GM23338 (cell line): ENCODE measurements around the gene GAREM2. TPM values are rescaled to one million over a fixed set of nuclear protein-coding genes. Genes with fewer than 3 reads are reported as not detected.

Experiments
- ATAC-seq: fragments of 200-7000 bp; cut with Tn5 transposase; 3 replicates; pipeline ENCODE4 v1.9.1; 2020
- DNase-seq: peaks from one replicate; pipeline ENCODE4 v3.0.0-alpha.2; 2015; ENCODE audit warnings: low spot score
- H2AFZ ChIP-seq: fragments of 200-600 bp; sonication (generic); 2 replicates; pipeline ENCODE4 v1.8.0; 2016; ENCODE audit warnings: antibody characterized with exemption, mild to moderate bottlenecking, moderate library complexity
- H3F3A ChIP-seq: fragments of 200-600 bp; sonication (generic); replicated peaks from 2 replicates; pipeline ENCODE4 v1.8.0; 2017; ENCODE audit warnings: antibody characterized with exemption, mixed run types, low read depth
- H3K27ac ChIP-seq: fragments of 200-600 bp; sonication (generic); 2 replicates; pipeline ENCODE4 v1.6.1; 2016; ENCODE audit warnings: low read depth
- H3K27me3 ChIP-seq: fragments of 200-600 bp; sonication (generic); 2 replicates; pipeline ENCODE4 v1.8.0; 2016; ENCODE audit warnings: mild to moderate bottlenecking, mixed run types, moderate library complexity; ENCODE audit not compliant: insufficient read depth
- H3K36me3 ChIP-seq: fragments of 200-600 bp; sonication (generic); 2 replicates; pipeline ENCODE4 v1.8.0; 2016; ENCODE audit warnings: mild to moderate bottlenecking; ENCODE audit not compliant: insufficient read depth
- H3K4me1 ChIP-seq: fragments of 200-600 bp; sonication (generic); 2 replicates; pipeline ENCODE4 v1.8.0; 2016; ENCODE audit warnings: mild to moderate bottlenecking, moderate library complexity; ENCODE audit not compliant: insufficient read depth
- H3K4me2 ChIP-seq: fragments of 200-600 bp; sonication (generic); 2 replicates; pipeline ENCODE4 v1.7.1; 2017; ENCODE audit warnings: mixed run types
- H3K4me3 ChIP-seq: fragments of 200-600 bp; sonication (generic); 2 replicates; pipeline ENCODE4 v1.6.1; 2016; ENCODE audit warnings: mixed run types
- H3K79me2 ChIP-seq: fragments of 200-600 bp; sonication (generic); replicated peaks from 2 replicates; pipeline ENCODE4 v1.8.0; 2017; ENCODE audit warnings: mild to moderate bottlenecking; ENCODE audit not compliant: insufficient read depth
- H3K9me2 ChIP-seq: fragments of 200-600 bp; sonication (generic); 2 replicates; pipeline ENCODE4 v1.8.0; 2017; ENCODE audit not compliant: insufficient read depth
- H4K20me1 ChIP-seq: fragments of 200-600 bp; sonication (generic); replicated peaks from 2 replicates; pipeline ENCODE4 v1.8.0; 2017; ENCODE audit warnings: mild to moderate bottlenecking; ENCODE audit not compliant: insufficient read depth
- H3K27ac Mint-ChIP-seq: 2 replicates; pipeline ENCODE4 v1.8.0; 2020; ENCODE audit warnings: inconsistent platforms, mild to moderate bottlenecking, moderate library complexity, mixed read lengths
- H3K27me3 Mint-ChIP-seq: 3 replicates; pipeline ENCODE4 v1.8.0; 2022; ENCODE audit warnings: low read depth, mild to moderate bottlenecking, moderate library complexity, mixed read lengths, inconsistent platforms; ENCODE audit not compliant: insufficient read depth, poor library complexity
- H3K36me3 Mint-ChIP-seq: 3 replicates; pipeline ENCODE4 v1.8.0; 2021; ENCODE audit warnings: low read depth, mild to moderate bottlenecking, inconsistent platforms, moderate library complexity, mixed read lengths
- H3K4me1 Mint-ChIP-seq: 3 replicates; pipeline ENCODE4 v1.8.0; 2020; ENCODE audit warnings: mild to moderate bottlenecking, inconsistent platforms, mixed read lengths
- H3K4me3 Mint-ChIP-seq: 3 replicates; pipeline ENCODE4 v1.8.0; 2021; ENCODE audit warnings: moderate library complexity, mild to moderate bottlenecking, inconsistent platforms, mixed read lengths
- H3K9me3 Mint-ChIP-seq: 3 replicates; pipeline ENCODE4 v1.8.0; 2020; ENCODE audit warnings: moderate library complexity, mild to moderate bottlenecking, inconsistent platforms, mixed read lengths
- EZH2 ChIP-seq: fragments of 200-600 bp; sonication (generic); IDR thresholded peaks from one replicate; pipeline ENCODE4 v1.8.0; 2017; ENCODE audit warnings: antibody characterized with exemption, mild to moderate bottlenecking, low read depth; ENCODE audit not compliant: unreplicated experiment
- EZH2phosphoT487 ChIP-seq: fragments of 200-600 bp; sonication (generic); IDR thresholded peaks from one replicate; pipeline ENCODE4 v1.8.1; 2018; ENCODE audit warnings: antibody characterized with exemption; ENCODE audit not compliant: unreplicated experiment
- JUNB ChIP-seq: IDR thresholded peaks from one replicate; pipeline ENCODE4 v1.6.1; 2016; ENCODE audit warnings: antibody characterized with exemption; ENCODE audit not compliant: unreplicated experiment
- POLR2AphosphoS5 ChIP-seq: IDR thresholded peaks from 2 replicates; pipeline ENCODE4 v1.6.1; 2016; ENCODE audit warnings: antibody characterized with exemption, low read depth
- ZNF331 ChIP-seq: fragments of 250-450 bp; sonication (Bioruptor Pico); IDR thresholded peaks from 2 replicates; pipeline ENCODE4 v1.5.0; 2020; ENCODE audit warnings: low read depth, mild to moderate bottlenecking, moderate library complexity
- polyA plus RNA-seq: library from polyadenylated mRNA; unstranded; fragments of >200 nt; fragmentation: Nextera tagmentation; extraction: Ambion mirVana; gene quantifications from 2 replicates; pipeline ENCODE4 v1.2.1, GENCODE V29; 2016
- total RNA-seq: library from RNA; depleted of rRNA; stranded (reverse); fragments of >200 nt; shearing (Covaris generic); gene quantifications from 2 replicates; pipeline ENCODE4 v1.2.3, GENCODE V29; 2014
- TF ChIP-seq, protein P1 (sequence below): fragments of 250-450 bp; sonication (Bioruptor Pico); IDR thresholded peaks from 2 replicates; pipeline ENCODE4 v1.5.0; 2020; ENCODE audit warnings: mild to moderate bottlenecking, moderate library complexity
- TF ChIP-seq, protein P2 (sequence below), 2 experiments: fragments of 200-600 bp in 1 of 2; sonication (generic) in 1 of 2; conservative IDR thresholded peaks; 2 replicates each; pipeline versions ENCODE4 v1.5.1 to v1.6.1; 2016 to 2017; ENCODE audit warnings: antibody characterized with exemption in 2 of 2, low read depth in 2 of 2, mild to moderate bottlenecking in 2 of 2, moderate library complexity in 1 of 2

Gene GAREM2
- total and polyA plus RNA-seq, 2 experiments from 2014 or later = 3.8 to 23.8 TPM

DNA sequence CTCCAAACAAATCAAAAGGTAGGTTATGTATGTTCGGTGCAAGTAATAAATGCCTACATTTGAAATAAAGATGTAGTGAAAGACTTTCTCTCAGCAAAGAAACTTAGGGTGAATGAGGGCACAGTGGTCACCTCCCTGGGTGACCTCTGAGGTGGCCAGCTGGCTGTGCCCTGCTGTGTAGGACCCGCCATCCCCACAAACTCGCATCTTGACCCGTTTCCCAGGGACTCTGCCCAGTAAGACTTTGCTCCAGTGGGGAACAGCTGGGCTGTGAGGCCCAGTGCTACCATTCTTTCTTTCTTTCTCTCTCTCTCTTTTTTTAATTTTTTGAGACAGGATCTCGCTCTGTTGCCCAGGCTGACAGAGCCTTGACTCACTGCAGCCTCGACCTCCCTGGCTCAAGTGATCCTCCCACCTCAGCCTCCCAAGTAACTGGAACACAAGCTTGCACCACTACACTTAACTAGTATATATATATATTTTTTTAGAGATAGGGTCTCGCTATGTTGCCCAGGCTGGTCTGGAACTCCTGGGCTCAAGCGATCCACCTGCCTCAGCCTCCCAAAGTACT is 8.2 kb upstream of the GAREM2 start (continued):
- TF ChIP-seq, protein P1, sequence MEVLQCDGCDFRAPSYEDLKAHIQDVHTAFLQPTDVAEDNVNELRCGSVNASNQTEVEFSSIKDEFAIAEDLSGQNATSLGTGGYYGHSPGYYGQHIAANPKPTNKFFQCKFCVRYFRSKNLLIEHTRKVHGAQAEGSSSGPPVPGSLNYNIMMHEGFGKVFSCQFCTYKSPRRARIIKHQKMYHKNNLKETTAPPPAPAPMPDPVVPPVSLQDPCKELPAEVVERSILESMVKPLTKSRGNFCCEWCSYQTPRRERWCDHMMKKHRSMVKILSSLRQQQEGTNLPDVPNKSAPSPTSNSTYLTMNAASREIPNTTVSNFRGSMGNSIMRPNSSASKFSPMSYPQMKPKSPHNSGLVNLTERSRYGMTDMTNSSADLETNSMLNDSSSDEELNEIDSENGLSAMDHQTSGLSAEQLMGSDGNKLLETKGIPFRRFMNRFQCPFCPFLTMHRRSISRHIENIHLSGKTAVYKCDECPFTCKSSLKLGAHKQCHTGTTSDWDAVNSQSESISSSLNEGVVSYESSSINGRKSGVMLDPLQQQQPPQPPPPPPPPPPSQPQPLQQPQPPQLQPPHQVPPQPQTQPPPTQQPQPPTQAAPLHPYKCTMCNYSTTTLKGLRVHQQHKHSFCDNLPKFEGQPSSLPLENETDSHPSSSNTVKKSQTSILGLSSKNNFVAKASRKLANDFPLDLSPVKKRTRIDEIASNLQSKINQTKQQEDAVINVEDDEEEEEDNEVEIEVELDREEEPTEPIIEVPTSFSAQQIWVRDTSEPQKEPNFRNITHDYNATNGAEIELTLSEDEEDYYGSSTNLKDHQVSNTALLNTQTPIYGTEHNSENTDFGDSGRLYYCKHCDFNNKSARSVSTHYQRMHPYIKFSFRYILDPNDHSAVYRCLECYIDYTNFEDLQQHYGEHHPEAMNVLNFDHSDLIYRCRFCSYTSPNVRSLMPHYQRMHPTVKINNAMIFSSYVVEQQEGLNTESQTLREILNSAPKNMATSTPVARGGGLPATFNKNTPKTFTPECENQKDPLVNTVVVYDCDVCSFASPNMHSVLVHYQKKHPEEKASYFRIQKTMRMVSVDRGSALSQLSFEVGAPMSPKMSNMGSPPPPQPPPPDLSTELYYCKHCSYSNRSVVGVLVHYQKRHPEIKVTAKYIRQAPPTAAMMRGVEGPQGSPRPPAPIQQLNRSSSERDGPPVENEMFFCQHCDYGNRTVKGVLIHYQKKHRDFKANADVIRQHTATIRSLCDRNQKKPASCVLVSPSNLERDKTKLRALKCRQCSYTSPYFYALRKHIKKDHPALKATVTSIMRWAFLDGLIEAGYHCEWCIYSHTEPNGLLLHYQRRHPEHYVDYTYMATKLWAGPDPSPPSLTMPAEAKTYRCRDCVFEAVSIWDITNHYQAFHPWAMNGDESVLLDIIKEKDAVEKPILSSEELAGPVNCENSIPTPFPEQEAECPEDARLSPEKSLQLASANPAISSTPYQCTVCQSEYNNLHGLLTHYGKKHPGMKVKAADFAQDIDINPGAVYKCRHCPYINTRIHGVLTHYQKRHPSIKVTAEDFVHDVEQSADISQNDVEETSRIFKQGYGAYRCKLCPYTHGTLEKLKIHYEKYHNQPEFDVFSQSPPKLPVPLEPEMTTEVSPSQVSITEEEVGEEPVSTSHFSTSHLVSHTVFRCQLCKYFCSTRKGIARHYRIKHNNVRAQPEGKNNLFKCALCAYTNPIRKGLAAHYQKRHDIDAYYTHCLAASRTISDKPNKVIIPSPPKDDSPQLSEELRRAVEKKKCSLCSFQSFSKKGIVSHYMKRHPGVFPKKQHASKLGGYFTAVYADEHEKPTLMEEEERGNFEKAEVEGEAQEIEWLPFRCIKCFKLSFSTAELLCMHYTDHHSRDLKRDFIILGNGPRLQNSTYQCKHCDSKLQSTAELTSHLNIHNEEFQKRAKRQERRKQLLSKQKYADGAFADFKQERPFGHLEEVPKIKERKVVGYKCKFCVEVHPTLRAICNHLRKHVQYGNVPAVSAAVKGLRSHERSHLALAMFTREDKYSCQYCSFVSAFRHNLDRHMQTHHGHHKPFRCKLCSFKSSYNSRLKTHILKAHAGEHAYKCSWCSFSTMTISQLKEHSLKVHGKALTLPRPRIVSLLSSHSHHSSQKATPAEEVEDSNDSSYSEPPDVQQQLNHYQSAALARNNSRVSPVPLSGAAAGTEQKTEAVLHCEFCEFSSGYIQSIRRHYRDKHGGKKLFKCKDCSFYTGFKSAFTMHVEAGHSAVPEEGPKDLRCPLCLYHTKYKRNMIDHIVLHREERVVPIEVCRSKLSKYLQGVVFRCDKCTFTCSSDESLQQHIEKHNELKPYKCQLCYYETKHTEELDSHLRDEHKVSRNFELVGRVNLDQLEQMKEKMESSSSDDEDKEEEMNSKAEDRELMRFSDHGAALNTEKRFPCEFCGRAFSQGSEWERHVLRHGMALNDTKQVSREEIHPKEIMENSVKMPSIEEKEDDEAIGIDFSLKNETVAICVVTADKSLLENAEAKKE = no peak
- TF ChIP-seq JUNB = no peak
- TF ChIP-seq POLR2AphosphoS5 = no peak
- TF ChIP-seq EZH2phosphoT487 = no peak

DNA sequence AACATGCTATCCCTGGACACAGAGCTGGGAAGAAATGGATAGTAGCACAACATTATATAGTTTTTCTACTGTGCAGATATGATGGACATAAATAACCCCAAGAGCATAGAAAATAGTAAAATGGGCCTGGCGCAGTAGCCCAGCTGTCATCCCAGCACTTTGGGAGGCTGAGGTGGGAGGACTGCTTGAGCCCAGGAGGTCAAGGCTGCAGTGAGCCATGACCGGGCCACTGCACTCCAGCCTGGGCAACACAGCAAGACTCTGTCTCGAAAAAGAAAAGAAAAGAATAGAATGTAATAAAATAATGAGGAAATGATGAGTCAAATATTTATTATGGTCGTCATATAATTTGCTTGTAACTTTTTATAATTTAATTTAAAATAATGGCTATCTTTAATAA is 7.5 kb upstream of the GAREM2 start:
- no peaks in the 10 kb centered on the region for H3K27me3 Mint-ChIP-seq
- Histone ChIP-seq H2AFZ (no peak overlapping the region), H3F3A (no peaks in the 10 kb centered on the region), H3K79me2 (no peaks in the 10 kb centered on the region), H3K4me2 (no peak overlapping the region), H4K20me1 (no peaks in the 10 kb centered on the region), H3K4me3 (no peak overlapping the region), H3K27me3 (no peaks in the 10 kb centered on the region), H3K4me1 (no peaks in the 10 kb centered on the region), H3K9me2 (no peaks in the 10 kb centered on the region), H3K27ac (no peak overlapping the region), H3K36me3 (no peaks in the 10 kb centered on the region)
- H3K4me1 Mint-ChIP-seq = no peaks in the 10 kb centered on the region
- no peaks in the 10 kb centered on the region for H3K9me3 Mint-ChIP-seq
- DNase-seq (no peak), ATAC-seq (no peak)
- no peak overlapping the region for H3K4me3 Mint-ChIP-seq
- H3K36me3 Mint-ChIP-seq = no peaks in the 10 kb centered on the region
- H3K27ac Mint-ChIP-seq = no peak overlapping the region
- TF ChIP-seq, protein P1 = no peak
- TF ChIP-seq ZNF331 (CRISPR knock-in tag) = no peak
- TF ChIP-seq POLR2AphosphoS5 = no peak
- TF ChIP-seq EZH2 = no peak
- no peak for TF ChIP-seq EZH2phosphoT487
- TF ChIP-seq, protein P2, sequence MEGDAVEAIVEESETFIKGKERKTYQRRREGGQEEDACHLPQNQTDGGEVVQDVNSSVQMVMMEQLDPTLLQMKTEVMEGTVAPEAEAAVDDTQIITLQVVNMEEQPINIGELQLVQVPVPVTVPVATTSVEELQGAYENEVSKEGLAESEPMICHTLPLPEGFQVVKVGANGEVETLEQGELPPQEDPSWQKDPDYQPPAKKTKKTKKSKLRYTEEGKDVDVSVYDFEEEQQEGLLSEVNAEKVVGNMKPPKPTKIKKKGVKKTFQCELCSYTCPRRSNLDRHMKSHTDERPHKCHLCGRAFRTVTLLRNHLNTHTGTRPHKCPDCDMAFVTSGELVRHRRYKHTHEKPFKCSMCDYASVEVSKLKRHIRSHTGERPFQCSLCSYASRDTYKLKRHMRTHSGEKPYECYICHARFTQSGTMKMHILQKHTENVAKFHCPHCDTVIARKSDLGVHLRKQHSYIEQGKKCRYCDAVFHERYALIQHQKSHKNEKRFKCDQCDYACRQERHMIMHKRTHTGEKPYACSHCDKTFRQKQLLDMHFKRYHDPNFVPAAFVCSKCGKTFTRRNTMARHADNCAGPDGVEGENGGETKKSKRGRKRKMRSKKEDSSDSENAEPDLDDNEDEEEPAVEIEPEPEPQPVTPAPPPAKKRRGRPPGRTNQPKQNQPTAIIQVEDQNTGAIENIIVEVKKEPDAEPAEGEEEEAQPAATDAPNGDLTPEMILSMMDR (conservative IDR thresholded peaks at IDR 0.05; ENCODE audit: low read depth in 2 of 2) = no peak
